GM12872 (cell line): Measurements from ENCODE around the gene SEPSECS.

Experiments used
- TF ChIP-seq, protein P1 (sequence below): IDR thresholded peaks from 3 replicates; pipeline ENCODE4 v1.5.1; 2011; ENCODE audit warnings: low read depth, mild to moderate bottlenecking, low read length, moderate library complexity; ENCODE audit not compliant: insufficient read depth

Gene SEPSECS

DNA sequence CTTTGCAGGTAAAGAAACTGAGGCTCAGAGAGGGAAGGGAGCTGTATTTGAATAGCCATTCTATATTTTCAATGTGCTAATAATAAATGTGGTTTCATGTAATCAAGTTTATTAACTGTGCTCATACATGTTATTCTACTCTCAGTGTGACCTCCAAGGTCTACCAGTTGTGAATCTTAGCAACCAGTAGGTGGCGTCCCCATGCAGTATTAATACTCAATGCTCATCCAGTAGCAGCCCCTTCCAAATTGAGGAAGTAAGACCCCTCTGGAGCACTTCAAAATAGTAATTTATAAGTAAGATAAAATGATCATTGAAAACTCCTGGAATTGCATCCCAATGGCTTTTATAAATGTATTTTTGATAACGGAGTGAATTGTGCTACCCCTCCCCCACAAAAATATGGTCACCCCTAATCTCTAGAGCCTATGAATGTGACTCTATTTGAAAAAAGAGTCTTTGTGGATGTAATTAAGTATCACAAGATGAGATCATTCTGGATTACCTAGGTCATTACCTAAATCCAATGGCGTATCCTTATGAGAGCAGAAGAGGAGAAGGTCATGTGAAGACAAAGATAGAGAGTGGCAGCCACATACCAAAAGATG, 20.4 kb upstream of the SEPSECS start:
- TF ChIP-seq, protein P1, sequence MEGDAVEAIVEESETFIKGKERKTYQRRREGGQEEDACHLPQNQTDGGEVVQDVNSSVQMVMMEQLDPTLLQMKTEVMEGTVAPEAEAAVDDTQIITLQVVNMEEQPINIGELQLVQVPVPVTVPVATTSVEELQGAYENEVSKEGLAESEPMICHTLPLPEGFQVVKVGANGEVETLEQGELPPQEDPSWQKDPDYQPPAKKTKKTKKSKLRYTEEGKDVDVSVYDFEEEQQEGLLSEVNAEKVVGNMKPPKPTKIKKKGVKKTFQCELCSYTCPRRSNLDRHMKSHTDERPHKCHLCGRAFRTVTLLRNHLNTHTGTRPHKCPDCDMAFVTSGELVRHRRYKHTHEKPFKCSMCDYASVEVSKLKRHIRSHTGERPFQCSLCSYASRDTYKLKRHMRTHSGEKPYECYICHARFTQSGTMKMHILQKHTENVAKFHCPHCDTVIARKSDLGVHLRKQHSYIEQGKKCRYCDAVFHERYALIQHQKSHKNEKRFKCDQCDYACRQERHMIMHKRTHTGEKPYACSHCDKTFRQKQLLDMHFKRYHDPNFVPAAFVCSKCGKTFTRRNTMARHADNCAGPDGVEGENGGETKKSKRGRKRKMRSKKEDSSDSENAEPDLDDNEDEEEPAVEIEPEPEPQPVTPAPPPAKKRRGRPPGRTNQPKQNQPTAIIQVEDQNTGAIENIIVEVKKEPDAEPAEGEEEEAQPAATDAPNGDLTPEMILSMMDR, result peak; percentile 70

DNA sequence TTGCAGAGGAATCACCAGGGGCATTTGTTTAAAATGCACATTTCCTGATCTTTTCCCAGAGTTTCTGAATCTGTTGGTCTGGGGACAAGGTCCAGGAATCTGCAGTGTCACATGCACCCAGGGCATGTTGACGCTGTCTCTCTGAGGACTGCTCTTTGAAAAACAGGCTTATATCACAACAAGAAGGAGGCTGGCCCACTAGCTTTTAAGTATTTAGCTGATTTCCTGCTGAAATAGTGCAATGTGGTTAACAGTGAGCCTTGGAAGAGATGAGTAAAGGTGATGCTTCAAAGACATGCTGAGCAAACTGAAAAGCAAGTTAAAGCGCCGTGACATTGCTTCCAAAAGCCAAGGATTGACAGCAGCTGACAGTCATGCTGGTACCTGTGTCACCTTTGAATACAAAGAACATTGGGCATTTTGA, 18.6 kb upstream of the SEPSECS start:
- TF ChIP-seq, protein P1, result no peak

DNA sequence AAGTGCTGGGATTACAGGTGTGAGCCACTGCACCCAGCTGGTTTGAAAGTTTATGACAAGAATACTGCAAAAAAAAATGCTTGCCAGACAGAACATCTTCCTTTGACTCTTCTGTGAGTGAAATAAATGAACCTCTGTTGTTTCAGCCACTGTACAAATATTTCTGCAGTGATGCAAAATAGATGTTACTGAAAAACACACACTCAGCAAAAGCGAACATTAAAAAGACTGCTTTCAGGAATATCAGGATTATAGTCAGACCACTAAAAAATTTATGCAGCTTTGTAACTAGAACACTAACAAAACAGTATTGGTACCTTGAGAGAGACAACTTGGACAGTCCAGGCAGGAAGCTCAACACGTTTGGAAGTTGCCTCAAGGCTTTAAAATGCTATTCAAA, 16.9 kb upstream of the SEPSECS start:
- TF ChIP-seq, protein P1, result no peak

DNA sequence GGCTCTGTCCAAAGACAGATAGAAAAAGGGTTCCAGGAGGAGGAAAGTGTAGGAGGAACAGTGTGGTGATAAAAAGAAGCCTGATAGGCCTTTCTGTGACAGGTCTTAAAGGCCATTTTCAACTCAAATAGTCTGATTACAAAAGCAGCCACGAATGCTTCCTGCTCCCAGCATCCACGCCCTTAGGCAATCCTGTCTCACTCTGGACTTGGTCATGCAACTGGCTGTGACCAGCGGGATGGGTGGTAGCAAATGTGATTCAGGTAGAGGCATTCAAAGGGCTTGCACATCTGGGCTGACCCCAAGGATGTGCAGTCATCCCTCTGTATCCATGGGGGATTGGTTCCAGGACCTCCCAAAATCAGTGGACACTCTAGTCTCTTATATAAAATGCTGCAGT, 14.4 kb upstream of the SEPSECS start:
- TF ChIP-seq, protein P1, result no peak

DNA sequence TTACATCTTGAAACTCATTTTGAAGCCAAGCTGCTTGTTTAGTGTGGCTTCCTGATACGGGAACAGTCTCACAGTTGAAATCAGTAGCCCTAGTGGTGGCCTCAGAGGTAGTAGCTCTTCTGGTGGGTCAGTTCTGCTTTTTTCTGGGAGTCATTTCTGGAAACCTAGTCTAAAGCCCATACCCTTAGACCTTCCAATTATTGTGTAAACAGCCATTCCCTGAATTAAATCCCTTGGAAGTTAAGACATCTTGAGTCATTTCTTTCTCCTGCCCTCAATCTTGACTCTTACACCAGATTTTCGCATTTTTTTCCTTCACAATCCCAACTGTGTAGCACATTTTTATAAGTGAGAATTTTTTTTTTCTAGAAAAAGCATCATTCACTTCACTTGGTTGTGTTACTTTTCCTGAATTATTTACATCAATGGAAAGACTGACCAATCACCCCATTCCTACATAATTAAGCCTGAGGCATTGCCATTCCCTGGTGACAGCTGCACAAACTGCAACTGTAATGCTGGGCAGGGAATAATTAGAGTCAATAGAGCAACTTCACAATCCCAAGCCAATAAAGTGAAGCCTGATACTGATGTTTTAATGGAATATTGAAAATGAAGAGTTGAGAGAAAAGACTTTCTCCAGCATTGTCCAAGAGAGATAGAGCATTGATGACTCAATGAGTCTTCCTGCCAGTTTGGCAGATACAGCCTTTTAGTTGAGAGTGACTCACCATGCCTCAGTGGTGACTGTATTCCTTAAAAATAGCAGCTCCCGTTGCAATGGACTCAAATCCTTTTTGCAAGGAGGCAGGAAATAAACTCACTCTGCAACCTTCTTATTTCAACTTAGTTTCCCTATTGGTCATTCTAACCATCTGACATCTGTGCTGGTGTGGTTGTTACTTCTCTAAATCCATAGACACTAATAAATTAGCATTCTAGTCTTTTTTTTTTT, 13.0 kb upstream of the SEPSECS start:
- TF ChIP-seq, protein P1, result peak; percentile 20; the same call in 1 of the 3 replicates

DNA sequence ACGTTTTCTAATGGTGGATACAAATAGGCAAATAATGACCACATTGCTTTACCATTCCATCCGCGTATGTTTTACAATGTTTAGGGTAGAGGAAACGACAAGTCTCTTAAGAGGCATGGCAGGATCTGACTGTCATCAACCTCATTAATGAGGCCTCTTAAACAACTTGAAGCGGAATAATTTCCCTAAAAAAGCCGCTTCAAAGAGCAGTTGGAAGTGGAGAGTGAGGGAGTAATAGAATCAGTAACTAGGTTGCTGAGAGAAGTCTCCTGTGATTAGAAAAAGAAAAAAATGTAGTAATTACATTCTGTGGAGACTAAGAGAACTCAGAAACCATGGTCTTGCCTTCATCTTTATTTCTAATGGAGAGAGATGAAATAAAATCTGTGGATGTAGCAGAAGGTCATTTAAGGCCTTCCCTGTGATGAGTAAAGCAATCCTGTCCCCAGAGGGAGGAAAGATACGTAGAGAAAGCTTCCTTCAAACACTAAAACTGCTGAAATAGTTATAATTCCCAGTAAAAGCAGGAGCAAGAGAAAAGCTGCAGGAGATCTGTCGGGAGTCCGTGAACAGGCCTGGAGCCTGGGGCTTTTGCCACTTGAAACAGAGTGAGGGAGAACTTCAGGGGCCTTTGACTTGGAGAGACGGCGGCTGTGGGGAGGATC, 11.1 kb upstream of the SEPSECS start:
- TF ChIP-seq, protein P1, result no peak

DNA sequence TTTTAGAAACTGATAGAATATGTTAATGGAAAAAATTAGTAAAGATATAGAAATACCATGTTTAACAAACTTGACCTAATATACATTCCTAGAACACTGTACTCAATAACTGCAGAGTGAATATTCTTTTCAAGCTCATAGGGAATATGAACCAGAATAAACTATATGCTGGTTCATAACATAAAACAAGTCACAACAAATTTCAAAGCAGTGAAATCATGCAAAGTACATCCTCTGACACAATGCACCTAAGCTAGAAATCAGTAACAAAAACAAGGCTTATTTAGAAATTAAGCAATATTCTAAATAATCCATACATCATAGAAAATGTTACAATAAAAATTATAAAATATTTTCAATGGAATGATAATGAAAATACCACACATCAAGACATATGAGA, 9.2 kb upstream of the SEPSECS start:
- TF ChIP-seq, protein P1, result no peak
